ENCODE measurements around the gene SLC66A2. TPM values are rescaled to one million over a fixed set of nuclear protein-coding genes. Genes with fewer than 3 reads are reported as not detected.

The SLC66A2 gene
- polyA plus RNA-seq, 1 donor: 16.2 TPM

- H3K27ac ChIP-seq (ENCODE audit: low read length): no peak overlapping the region
- peaks cover 4% of the 10 kb centered on the region for H3K9me3 ChIP-seq (ENCODE audit: control insufficient read depth, low read depth, low read length)
- H3K36me3 ChIP-seq (ENCODE audit: control insufficient read depth, insufficient read depth, low read length): peaks cover 33% of the 10 kb centered on the region
- H3K4me3 ChIP-seq (ENCODE audit: low read length): no peak overlapping the region
- no peak for DNase-seq
- no peaks in the 10 kb centered on the region for H3K27me3 ChIP-seq (ENCODE audit: control insufficient read depth, insufficient read depth, low read length)
- peaks cover 14% of the 10 kb centered on the region for H3K4me1 ChIP-seq (ENCODE audit: control insufficient read depth, insufficient read depth, low read length)
- no CpG with 5 or more reads among the region's 25 CpGs for WGBS (ENCODE audit: insufficient coverage, low lambda C conversion rate)
Observed at GRCh38 chr18:79937103-79937860, 14.2 kb downstream of the SLC66A2 start.

- H3K4me1 ChIP-seq (ENCODE audit: control insufficient read depth, insufficient read depth, low read length): peaks cover 8% of the 10 kb centered on the region
- H3K4me3 ChIP-seq (ENCODE audit: low read length): no peak overlapping the region
- H3K9me3 ChIP-seq (ENCODE audit: control insufficient read depth, low read depth, low read length): peaks cover 6% of the 10 kb centered on the region
- H3K27me3 ChIP-seq (ENCODE audit: control insufficient read depth, insufficient read depth, low read length): no peaks in the 10 kb centered on the region
- DNase-seq: no peak
- 100% methylated on average over 1 of the region's 12 CpGs for whole genome bisulfite sequencing (ENCODE audit: insufficient coverage, low lambda C conversion rate)
- peaks cover 27% of the 10 kb centered on the region for H3K36me3 ChIP-seq (ENCODE audit: control insufficient read depth, insufficient read depth, low read length)
- H3K27ac ChIP-seq (ENCODE audit: low read length): no peak overlapping the region
Observed at GRCh38 chr18:79936641-79937040, 14.8 kb downstream of the SLC66A2 start.

- H3K36me3 ChIP-seq (ENCODE audit: control insufficient read depth, insufficient read depth, low read length): peaks cover 20% of the 10 kb centered on the region
Observed at GRCh38 chr18:79935925-79936324, 15.5 kb downstream of the SLC66A2 start.

GRCh38 chr18:79935499-79935898, 16.0 kb downstream of the SLC66A2 start:
- peaks cover 8% of the 10 kb centered on the region for H3K4me1 ChIP-seq (ENCODE audit: control insufficient read depth, insufficient read depth, low read length)
- no CpG with 5 or more reads among the region's 3 CpGs for WGBS (ENCODE audit: insufficient coverage, low lambda C conversion rate)
- no peak for DNase-seq
- H3K9me3 ChIP-seq (ENCODE audit: control insufficient read depth, low read depth, low read length): peaks cover 12% of the 10 kb centered on the region
- peaks cover 16% of the 10 kb centered on the region for H3K36me3 ChIP-seq (ENCODE audit: control insufficient read depth, insufficient read depth, low read length)
- H3K4me3 ChIP-seq (ENCODE audit: low read length): no peak overlapping the region
- no peaks in the 10 kb centered on the region for H3K27me3 ChIP-seq (ENCODE audit: control insufficient read depth, insufficient read depth, low read length)
- H3K27ac ChIP-seq (ENCODE audit: low read length): no peak overlapping the region

More at GRCh38 chr18:79935925-79936324, 15.5 kb downstream of the SLC66A2 start:
- Histone ChIP-seq H3K27me3 (ENCODE audit: control insufficient read depth, insufficient read depth, low read length) (no peaks in the 10 kb centered on the region), H3K4me3 (ENCODE audit: low read length) (no peak overlapping the region), H3K27ac (ENCODE audit: low read length) (no peak overlapping the region), H3K4me1 (ENCODE audit: control insufficient read depth, insufficient read depth, low read length) (peaks cover 8% of the 10 kb centered on the region), H3K9me3 (ENCODE audit: control insufficient read depth, low read depth, low read length) (peaks cover 9% of the 10 kb centered on the region)
- no CpG with 5 or more reads among the region's 6 CpGs for WGBS (ENCODE audit: insufficient coverage, low lambda C conversion rate)
- DNase-seq: no peak

- WGBS (ENCODE audit: insufficient coverage, low lambda C conversion rate): no CpG with 5 or more reads among the region's 5 CpGs
- Histone ChIP-seq H3K4me1 (ENCODE audit: control insufficient read depth, insufficient read depth, low read length) (peaks cover 8% of the 10 kb centered on the region), H3K4me3 (ENCODE audit: low read length) (no peak overlapping the region), H3K27me3 (ENCODE audit: control insufficient read depth, insufficient read depth, low read length) (no peaks in the 10 kb centered on the region), H3K9me3 (ENCODE audit: control insufficient read depth, low read depth, low read length) (peaks cover 14% of the 10 kb centered on the region), H3K27ac (ENCODE audit: low read length) (no peak overlapping the region), H3K36me3 (ENCODE audit: control insufficient read depth, insufficient read depth, low read length) (peaks cover 16% of the 10 kb centered on the region)
- no peak for DNase-seq
Observed at GRCh38 chr18:79935098-79935480, 16.4 kb downstream of the SLC66A2 start.

GRCh38 chr18:79934311-79935097, 16.9 kb downstream of the SLC66A2 start:
- Histone ChIP-seq H3K36me3 (ENCODE audit: control insufficient read depth, insufficient read depth, low read length) (peaks cover 13% of the 10 kb centered on the region), H3K4me3 (ENCODE audit: low read length) (no peak overlapping the region), H3K27ac (ENCODE audit: low read length) (peak overlapping the region; percentile 8), H3K4me1 (ENCODE audit: control insufficient read depth, insufficient read depth, low read length) (peaks cover 8% of the 10 kb centered on the region), H3K9me3 (ENCODE audit: control insufficient read depth, low read depth, low read length) (peaks cover 19% of the 10 kb centered on the region), H3K27me3 (ENCODE audit: control insufficient read depth, insufficient read depth, low read length) (no peaks in the 10 kb centered on the region)
- no CpG with 5 or more reads among the region's 8 CpGs for WGBS (ENCODE audit: insufficient coverage, low lambda C conversion rate)
- peak; percentile 42 to 78 for DNase-seq

GRCh38 chr18:79933765-79934164, 17.7 kb downstream of the SLC66A2 start:
- no peak overlapping the region for H3K27ac ChIP-seq (ENCODE audit: low read length)
- peaks cover 8% of the 10 kb centered on the region for H3K4me1 ChIP-seq (ENCODE audit: control insufficient read depth, insufficient read depth, low read length)
- WGBS (ENCODE audit: insufficient coverage, low lambda C conversion rate): no CpG with 5 or more reads among the region's 10 CpGs
- H3K27me3 ChIP-seq (ENCODE audit: control insufficient read depth, insufficient read depth, low read length): no peaks in the 10 kb centered on the region
- peaks cover 18% of the 10 kb centered on the region for H3K36me3 ChIP-seq (ENCODE audit: control insufficient read depth, insufficient read depth, low read length)
- H3K4me3 ChIP-seq (ENCODE audit: low read length): no peak overlapping the region
- peaks cover 25% of the 10 kb centered on the region for H3K9me3 ChIP-seq (ENCODE audit: control insufficient read depth, low read depth, low read length)
- DNase-seq: peak in 1 of 2 donors; percentile 64

GRCh38 chr18:79932907-79933306, 18.5 kb downstream of the SLC66A2 start:
- DNase-seq: no peak
- H3K9me3 ChIP-seq (ENCODE audit: control insufficient read depth, low read depth, low read length): peaks cover 33% of the 10 kb centered on the region
- H3K27me3 ChIP-seq (ENCODE audit: control insufficient read depth, insufficient read depth, low read length): no peaks in the 10 kb centered on the region
- no peak overlapping the region for H3K4me3 ChIP-seq (ENCODE audit: low read length)
- peaks cover 24% of the 10 kb centered on the region for H3K36me3 ChIP-seq (ENCODE audit: control insufficient read depth, insufficient read depth, low read length)
- 100% methylated on average over 1 of the region's 3 CpGs for WGBS (ENCODE audit: insufficient coverage, low lambda C conversion rate)
- H3K4me1 ChIP-seq (ENCODE audit: control insufficient read depth, insufficient read depth, low read length): peaks cover 8% of the 10 kb centered on the region
- H3K27ac ChIP-seq (ENCODE audit: low read length): no peak overlapping the region

GRCh38 chr18:79931475-79931874, 20.0 kb downstream of the SLC66A2 start:
- peaks cover 8% of the 10 kb centered on the region for H3K4me1 ChIP-seq (ENCODE audit: control insufficient read depth, insufficient read depth, low read length)
- peaks cover 21% of the 10 kb centered on the region for H3K36me3 ChIP-seq (ENCODE audit: control insufficient read depth, insufficient read depth, low read length)
- no CpG with 5 or more reads among the region's 2 CpGs for WGBS (ENCODE audit: insufficient coverage, low lambda C conversion rate)
- no peak for DNase-seq
- no peak overlapping the region for H3K4me3 ChIP-seq (ENCODE audit: low read length)
- H3K27me3 ChIP-seq (ENCODE audit: control insufficient read depth, insufficient read depth, low read length): no peaks in the 10 kb centered on the region
- H3K9me3 ChIP-seq (ENCODE audit: control insufficient read depth, low read depth, low read length): peaks cover 39% of the 10 kb centered on the region
- H3K27ac ChIP-seq (ENCODE audit: low read length): no peak overlapping the region

GRCh38 chr18:79930020-79930642, 21.3 kb downstream of the SLC66A2 start:
- Histone ChIP-seq H3K4me1 (ENCODE audit: control insufficient read depth, insufficient read depth, low read length) (peaks cover 8% of the 10 kb centered on the region), H3K27ac (ENCODE audit: low read length) (no peak overlapping the region), H3K27me3 (ENCODE audit: control insufficient read depth, insufficient read depth, low read length) (no peaks in the 10 kb centered on the region), H3K9me3 (ENCODE audit: control insufficient read depth, low read depth, low read length) (peaks cover 42% of the 10 kb centered on the region), H3K36me3 (ENCODE audit: control insufficient read depth, insufficient read depth, low read length) (peaks cover 21% of the 10 kb centered on the region), H3K4me3 (ENCODE audit: low read length) (no peak overlapping the region)
- no peak for DNase-seq
- 86% methylated on average over 1 of the region's 2 CpGs for WGBS (ENCODE audit: insufficient coverage, low lambda C conversion rate)

Measured in large intestine (tissue), 3 donors.